Activated CD4-positive, alpha-beta T cell treated with anti-CD3 and anti-CD28 coated beads, Interleukin-2, amount 10 ng/mL, durations not matched to agents 7 days and 5 days (primary cell): ENCODE data around the gene CARHSP1. TPM values are rescaled to one million over a fixed set of nuclear protein-coding genes. Genes with fewer than 3 reads are reported as not detected.
"Not testable (repeated sequence)": the region's sequence is repeated elsewhere in the genome, so short reads cannot be mapped to it uniquely, and the experiment has no call there.

Experiments
- CTCF ChIA-PET: fragments of 350-600 bp; sonication (Branson Sonifier 250); formaldehyde crosslinking; loops from one replicate; lab custom pipeline; 2021; ENCODE audit warnings: antibody characterized with exemption; lab: Charles Lee
- POLR2A ChIA-PET: fragments of 350-600 bp; sonication (Branson Sonifier 250); formaldehyde crosslinking; loops from one replicate; lab custom pipeline; 2021; ENCODE audit warnings: antibody characterized with exemption; lab: Charles Lee
- DNase-seq: peaks from one replicate; pipeline ENCODE4 v3.0.0-alpha.2; 2020
- H3K27ac Mint-ChIP-seq: one replicate; pipeline ENCODE4 v1.8.0; 2021; ENCODE audit warnings: mild to moderate bottlenecking, moderate library complexity, mixed read lengths
- H3K27me3 Mint-ChIP-seq: one replicate; pipeline ENCODE4 v1.8.0; 2021; ENCODE audit warnings: mixed read lengths
- H3K36me3 Mint-ChIP-seq: one replicate; pipeline ENCODE4 v1.8.0; 2021; ENCODE audit warnings: low read depth, mixed read lengths
- H3K4me1 Mint-ChIP-seq: one replicate; pipeline ENCODE4 v1.8.0; 2021; ENCODE audit warnings: mixed read lengths
- H3K4me3 Mint-ChIP-seq: one replicate; pipeline ENCODE4 v1.8.0; 2021; ENCODE audit warnings: mild to moderate bottlenecking, moderate library complexity, mixed read lengths
- H3K9me3 Mint-ChIP-seq: one replicate; pipeline ENCODE4 v1.8.0; 2021; ENCODE audit warnings: mixed read lengths
- total RNA-seq, 2 experiments: library from RNA; stranded (reverse); gene quantifications; one replicate each; pipeline ENCODE4 v1.2.3, GENCODE V29; 2021

CARHSP1 gene
- total RNA-seq, 2 experiments from 2014 or later, result 172 to 189 TPM

DNA sequence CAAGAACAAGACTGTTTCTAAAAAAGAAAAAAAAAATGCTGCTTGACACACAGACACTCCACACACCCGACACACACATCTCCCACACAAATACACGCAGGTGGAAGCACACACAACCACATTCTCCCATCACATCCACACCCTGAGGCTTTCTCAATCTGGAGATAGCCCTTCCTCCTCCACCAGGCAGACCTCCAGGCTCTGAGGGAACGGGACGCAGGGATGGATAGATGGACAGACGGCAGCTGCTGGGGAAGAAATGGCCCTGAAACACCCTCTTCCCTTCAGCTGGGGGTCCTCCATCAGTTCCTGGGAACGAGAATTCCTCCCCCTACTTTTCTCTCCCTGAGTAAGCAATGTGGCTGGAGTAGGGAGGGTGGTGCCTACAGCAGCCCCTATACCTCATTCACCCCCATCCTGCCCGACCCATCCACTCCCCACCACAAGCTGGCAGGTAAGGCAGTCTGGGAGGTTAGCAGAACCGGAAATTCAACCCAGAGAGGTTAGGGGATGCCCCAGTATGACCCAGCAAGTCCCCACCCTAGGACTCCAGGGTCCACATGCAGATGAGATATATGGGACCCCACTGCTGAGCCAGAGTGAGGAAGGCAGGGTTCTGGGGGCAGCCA lies 9.2 kb upstream of the CARHSP1 start:
- ChIA-PET CTCF (interaction anchor here (0.6 to 3.6 kb wide), 5 partner anchors 9 to 87 kb away, joined by 3 to 17 read pairs (median 4); partner anchors contain the start of gene CARHSP1), POLR2A (no interaction called here)
- no peak for DNase-seq
- Mint-ChIP-seq H3K4me1 (peaks cover 21% of the 10 kb centered on the region), H3K27ac (no peak overlapping the region), H3K4me3 (no peak overlapping the region), H3K9me3 (no peaks in the 10 kb centered on the region), H3K36me3 (no peaks in the 10 kb centered on the region), H3K27me3 (no peaks in the 10 kb centered on the region)

DNA sequence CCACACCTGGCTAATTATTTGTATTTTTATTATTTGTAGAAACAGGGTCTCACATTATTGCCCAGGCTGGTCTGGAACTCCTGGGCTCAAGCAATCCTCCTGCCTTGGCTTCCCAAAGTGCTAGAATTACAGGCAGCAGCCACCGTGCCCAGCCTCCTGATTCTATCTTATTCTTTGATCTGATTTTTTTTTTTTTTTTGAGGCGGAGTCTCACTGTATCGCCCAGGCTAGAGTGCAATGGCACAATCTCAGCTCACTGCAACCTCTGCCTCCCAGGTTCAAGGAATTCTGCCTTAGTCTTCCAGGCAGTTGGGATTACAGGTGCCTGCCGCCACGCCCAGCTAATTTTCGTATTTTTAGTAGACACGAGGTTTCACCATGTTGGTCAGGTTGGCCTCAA lies 6.5 kb upstream of the CARHSP1 start:
- H3K4me3 Mint-ChIP-seq, POLR2A ChIA-PET, H3K9me3 Mint-ChIP-seq, H3K27me3 Mint-ChIP-seq, DNase-seq, H3K36me3 Mint-ChIP-seq: not testable (repeated sequence)
- CTCF ChIA-PET, result interaction anchor here (1.3 to 1.4 kb wide), 2 partner anchors 20 to 308 kb away, joined by 3 to 4 read pairs; no protein-coding TSS in a partner anchor
- peaks cover 29% of the 10 kb centered on the region for H3K4me1 Mint-ChIP-seq
- peak overlapping the region; percentile 31 for H3K27ac Mint-ChIP-seq

DNA sequence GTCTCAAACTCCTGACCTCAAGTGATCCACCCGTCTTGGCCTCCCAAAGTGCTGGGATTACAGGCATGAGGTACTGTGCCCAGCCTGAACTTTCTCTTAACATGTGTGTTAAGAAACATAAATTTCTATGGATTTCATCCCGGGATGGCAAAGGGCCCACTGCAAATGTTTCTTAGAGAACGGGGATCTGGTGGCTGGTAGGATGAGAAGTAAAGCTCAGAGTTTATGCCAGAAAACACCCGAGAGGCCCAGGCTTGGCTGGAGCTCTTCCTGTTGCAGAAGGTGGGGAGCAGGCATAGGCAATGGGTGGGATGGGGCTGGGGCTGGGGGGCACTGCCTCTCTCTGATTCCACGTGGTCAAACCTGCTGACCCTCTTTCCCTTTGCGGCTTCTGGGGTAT lies 5.6 kb upstream of the CARHSP1 start:
- peaks cover 32% of the 10 kb centered on the region for H3K4me1 Mint-ChIP-seq
- ChIA-PET CTCF (interaction anchor here (0.6 to 1.4 kb wide), 5 partner anchors 14 to 268 kb away, joined by 3 to 4 read pairs (median 3); no protein-coding TSS in a partner anchor), POLR2A (no interaction called here)
- H3K9me3 Mint-ChIP-seq, result no peaks in the 10 kb centered on the region
- no peaks in the 10 kb centered on the region for H3K27me3 Mint-ChIP-seq
- H3K4me3 Mint-ChIP-seq, result no peak overlapping the region
- H3K27ac Mint-ChIP-seq, result peak overlapping the region; percentile 76
- DNase-seq, result no peak
- no peaks in the 10 kb centered on the region for H3K36me3 Mint-ChIP-seq

DNA sequence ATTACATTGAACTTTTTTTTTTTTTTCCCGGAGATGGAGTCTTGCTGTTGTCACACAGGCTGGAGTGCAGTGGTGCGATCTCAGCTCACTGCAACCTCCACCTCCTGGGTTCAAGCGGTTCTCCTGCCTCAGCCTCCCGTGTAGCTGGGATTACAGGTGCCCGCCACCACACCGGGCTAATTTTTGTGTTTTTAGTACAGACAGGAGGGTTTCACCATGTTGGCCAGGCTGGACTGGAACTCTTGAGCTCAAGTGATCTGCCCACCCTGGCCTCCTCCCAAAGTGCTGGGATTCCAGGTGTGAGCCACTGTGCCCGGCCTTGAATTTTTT lies 5.0 kb upstream of the CARHSP1 start:
- not testable (repeated sequence) for H3K36me3 Mint-ChIP-seq
- CTCF ChIA-PET, result interaction anchor here (0.6 to 1.4 kb wide), 5 partner anchors 12 to 269 kb away, joined by 3 to 4 read pairs (median 3); no protein-coding TSS in a partner anchor

DNA sequence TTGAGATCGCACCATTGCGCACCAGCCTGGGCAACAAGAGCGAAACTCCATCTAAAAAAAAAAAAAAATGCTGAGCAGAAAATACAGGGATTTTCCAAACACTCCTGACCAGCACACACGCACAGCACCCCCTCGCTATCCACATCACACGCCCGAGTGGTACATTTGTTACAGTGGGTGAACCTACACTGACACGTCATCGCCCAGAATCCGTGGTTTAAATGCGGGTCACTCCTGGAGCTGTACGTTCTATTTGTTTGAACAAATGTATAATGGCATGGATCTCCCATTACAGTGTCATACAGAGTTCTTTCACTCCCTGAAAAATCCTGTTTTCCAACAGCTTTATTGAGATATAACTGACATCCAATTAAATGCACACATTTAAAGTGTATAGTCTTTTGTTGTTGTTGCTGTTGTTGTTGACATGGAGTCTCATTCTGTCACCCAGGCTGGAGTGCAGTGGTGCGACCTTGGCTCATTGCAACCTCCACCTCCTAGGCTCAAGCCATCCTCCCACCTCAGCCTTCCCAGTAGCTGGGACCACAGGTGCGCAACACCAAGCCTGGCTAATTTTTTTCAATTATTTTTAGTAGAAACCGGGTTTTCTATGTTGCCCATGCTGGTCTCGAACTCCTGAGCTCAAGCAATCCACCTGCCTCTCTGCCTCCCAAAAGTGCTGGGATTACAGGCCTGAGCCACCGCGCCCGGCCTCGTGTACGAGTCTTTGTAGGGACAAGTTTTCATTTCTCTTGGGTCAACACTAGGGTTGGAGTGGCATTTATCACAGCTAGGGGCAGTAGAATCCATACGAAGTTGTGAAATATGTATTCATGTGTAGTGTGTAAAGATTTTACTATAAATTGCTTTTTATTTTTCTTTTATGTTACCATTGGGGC lies 4.4 kb upstream of the CARHSP1 start:
- ChIA-PET POLR2A (no interaction called here), CTCF (interaction anchor here (0.6 to 1.4 kb wide), 9 partner anchors 12 to 306 kb away, joined by 3 to 4 read pairs (median 3); no protein-coding TSS in a partner anchor)
- Mint-ChIP-seq H3K36me3 (no peaks in the 10 kb centered on the region), H3K27ac (no peak overlapping the region), H3K27me3 (no peaks in the 10 kb centered on the region), H3K4me1 (peaks cover 30% of the 10 kb centered on the region), H3K9me3 (no peaks in the 10 kb centered on the region), H3K4me3 (no peak overlapping the region)
- DNase-seq, result no peak

More for the DNA sequence above, 5.0 kb upstream of the CARHSP1 start:
- POLR2A ChIA-PET, H3K9me3 Mint-ChIP-seq, H3K27me3 Mint-ChIP-seq, H3K27ac Mint-ChIP-seq, DNase-seq, H3K4me3 Mint-ChIP-seq: not testable (repeated sequence)
- peaks cover 36% of the 10 kb centered on the region for H3K4me1 Mint-ChIP-seq

DNA sequence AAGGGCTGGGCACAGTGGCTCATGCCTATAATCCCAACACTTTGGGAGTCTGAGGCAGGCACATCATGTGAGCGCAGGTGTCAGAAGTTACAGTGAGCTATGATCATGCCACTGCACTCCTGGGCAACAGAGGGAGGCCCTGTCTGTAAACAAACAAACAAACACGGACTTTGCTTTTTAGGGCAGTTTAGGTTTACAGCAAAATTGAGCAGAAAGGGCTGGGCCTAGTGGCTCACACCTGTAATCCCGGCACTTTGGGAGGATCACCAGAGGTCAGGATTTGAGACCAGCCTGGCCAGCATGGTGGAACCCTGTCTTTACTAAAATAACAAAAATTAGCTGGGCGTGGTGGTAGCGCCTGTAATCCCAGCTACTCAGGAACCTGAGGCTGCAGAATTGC lies 3.3 kb upstream of the CARHSP1 start:
- H3K36me3 Mint-ChIP-seq, result peaks cover 11% of the 10 kb centered on the region

DNA sequence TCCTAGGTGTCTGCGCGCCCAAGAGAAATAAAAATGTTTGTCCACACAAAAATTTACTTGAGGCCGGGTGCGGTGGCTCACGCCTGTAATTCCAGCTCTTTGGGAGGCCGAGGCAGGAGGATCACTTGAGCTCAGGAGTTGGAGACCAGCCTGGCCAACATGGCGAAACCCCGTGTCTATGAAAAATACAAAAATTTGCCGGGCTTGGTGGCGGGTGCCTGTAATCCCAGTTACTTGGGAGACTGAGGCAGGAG lies 1.1 kb upstream of the CARHSP1 start:
- Mint-ChIP-seq H3K36me3 (peaks cover 19% of the 10 kb centered on the region), H3K4me1 (peaks cover 46% of the 10 kb centered on the region), H3K27ac (peak overlapping the region; percentile 97), H3K4me3 (peak overlapping the region; percentile 88)
- POLR2A ChIA-PET, H3K27me3 Mint-ChIP-seq, H3K9me3 Mint-ChIP-seq, DNase-seq: not testable (repeated sequence)
- CTCF ChIA-PET, result interaction anchor here (1.5 to 2.4 kb wide), 2 partner anchors 10 to 243 kb away, joined by 9 to 13 read pairs; no protein-coding TSS in a partner anchor

More for the DNA sequence above, 3.3 kb upstream of the CARHSP1 start:
- DNase-seq, result no peak
- Mint-ChIP-seq H3K9me3 (no peaks in the 10 kb centered on the region), H3K4me3 (no peak overlapping the region), H3K27ac (no peak overlapping the region), H3K27me3 (no peaks in the 10 kb centered on the region), H3K4me1 (peaks cover 29% of the 10 kb centered on the region)
- CTCF ChIA-PET, result interaction anchor here (0.9 to 1.3 kb wide), 4 partner anchors 29 to 305 kb away, joined by 3 to 4 read pairs (median 3); no protein-coding TSS in a partner anchor
- POLR2A ChIA-PET, result no interaction called here

DNA sequence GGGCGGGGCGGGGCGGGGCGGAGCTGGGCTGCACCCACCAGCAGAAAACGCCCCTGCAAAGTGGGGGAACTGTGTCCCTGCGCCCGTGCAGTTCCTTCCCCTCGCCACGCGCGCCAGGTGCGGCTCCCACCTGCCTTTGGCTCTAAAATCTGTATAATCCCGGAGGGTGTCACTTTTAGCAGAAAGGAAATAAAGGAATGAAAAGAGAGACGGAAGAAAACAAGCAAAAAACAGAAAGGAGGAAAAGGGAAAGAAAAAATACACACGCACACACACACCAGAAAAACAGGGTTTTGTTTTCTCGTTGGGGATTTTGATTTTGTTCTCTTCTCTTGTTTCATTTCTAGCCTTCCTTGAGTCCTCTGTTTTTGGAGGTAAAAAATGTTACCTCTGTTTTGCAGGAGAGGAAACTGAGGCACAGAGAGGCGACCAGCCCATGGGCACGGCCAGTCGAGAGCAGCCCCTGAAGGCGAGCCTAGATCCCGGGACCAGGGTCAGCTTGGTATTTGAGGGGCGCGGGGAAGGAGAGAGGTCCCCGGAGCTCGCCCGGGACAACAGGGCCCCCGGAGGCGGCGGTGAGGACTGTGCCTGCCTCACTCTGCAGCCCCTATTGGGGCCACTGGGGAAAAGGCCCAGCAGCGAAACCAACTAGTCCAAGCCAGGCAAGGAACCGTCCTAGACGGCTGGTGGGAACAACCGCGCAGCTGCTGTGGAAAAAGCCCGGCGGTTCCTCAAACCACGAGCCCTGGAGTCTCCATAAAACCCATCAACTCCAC lies 594 bp upstream of the CARHSP1 start:
- Mint-ChIP-seq H3K27ac (peak overlapping the region; percentile 97), H3K27me3 (no peaks in the 10 kb centered on the region), H3K4me1 (peaks cover 46% of the 10 kb centered on the region), H3K36me3 (peaks cover 20% of the 10 kb centered on the region), H3K9me3 (no peaks in the 10 kb centered on the region), H3K4me3 (peak overlapping the region; percentile 88)
- ChIA-PET POLR2A (interaction anchor here (0.6 to 0.9 kb wide), 3 partner anchors 12 to 73 kb away, joined by 3 to 5 read pairs (median 3); no protein-coding TSS in a partner anchor), CTCF (interaction anchor here (0.6 to 2.4 kb wide), 13 partner anchors 9 to 243 kb away, joined by 3 to 13 read pairs (median 4); partner anchors contain the start of genes PMM2 and TMEM186)
- DNase-seq, result no peak

DNA sequence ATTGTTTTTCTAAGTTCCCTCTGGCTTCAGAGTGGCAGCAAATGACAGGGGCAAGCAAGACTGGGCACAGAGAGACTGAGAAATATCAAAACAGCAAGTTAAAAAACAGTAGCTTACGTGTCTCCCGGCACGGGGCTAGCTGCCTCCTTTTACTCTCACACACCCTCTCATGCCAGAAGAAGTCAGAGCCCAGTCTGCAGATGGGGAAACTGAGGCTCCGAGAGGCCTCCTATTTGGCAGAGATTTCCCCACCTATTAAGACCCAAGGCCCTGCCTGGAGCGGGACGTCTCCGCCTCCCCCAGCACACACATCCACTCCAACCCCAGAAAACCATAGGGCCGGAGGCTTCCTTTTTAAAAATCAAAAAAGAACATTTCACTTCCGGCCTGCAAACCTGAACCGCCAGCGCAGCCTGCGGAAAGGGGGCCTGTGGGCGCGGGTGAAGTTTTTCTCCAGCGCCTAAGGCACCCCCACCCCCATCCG lies 832 bp downstream of the CARHSP1 start:
- DNase-seq, result peak; percentile 81

DNA sequence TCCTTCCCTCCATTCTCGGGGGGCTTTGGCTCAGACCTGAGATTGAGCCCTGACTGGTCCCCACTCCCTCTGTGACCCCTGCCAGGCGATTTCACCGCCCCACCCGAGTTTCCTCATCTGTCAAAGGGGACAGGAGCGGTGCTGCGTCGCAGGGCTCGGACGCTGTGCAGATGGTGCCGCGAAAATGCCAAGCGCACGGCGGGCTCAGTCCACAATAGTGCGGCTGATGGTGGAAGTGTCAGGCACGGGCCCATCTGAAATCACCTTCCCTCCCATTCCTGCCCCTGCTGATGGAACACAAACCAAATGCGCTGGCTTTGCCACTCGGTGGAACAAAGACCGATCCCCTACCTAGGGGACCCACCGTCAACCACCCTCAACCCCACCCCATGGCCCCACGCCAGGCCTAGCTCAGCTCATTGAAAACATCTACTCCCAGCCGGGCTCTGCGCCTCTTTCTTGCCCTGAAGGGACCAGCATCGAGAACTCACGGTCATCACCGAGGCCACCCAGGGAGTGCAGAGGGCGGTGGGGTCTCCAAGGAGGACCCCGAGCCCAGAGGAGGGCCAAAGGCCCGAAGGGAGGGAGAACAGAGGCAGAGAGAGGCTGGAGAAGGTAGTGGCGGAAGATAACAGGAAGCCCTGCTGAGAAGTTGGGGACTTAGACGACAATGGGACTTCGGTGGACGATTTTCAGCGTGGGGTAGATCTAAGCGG lies 1.4 kb downstream of the CARHSP1 start:
- Mint-ChIP-seq H3K4me1 (peaks cover 55% of the 10 kb centered on the region), H3K27ac (peak overlapping the region; percentile 94), H3K36me3 (peaks cover 25% of the 10 kb centered on the region), H3K9me3 (no peaks in the 10 kb centered on the region), H3K27me3 (no peaks in the 10 kb centered on the region), H3K4me3 (peak overlapping the region; percentile 88)
- ChIA-PET CTCF (interaction anchor here (2.4 kb wide), 1 partner anchor 13 kb away, joined by 9 read pairs; no protein-coding TSS in a partner anchor), POLR2A (no interaction called here)
- peak; percentile 27 for DNase-seq

More for the DNA sequence above, 832 bp downstream of the CARHSP1 start:
- no peaks in the 10 kb centered on the region for H3K27me3 Mint-ChIP-seq
- ChIA-PET CTCF (interaction anchor here (0.8 to 2.4 kb wide), 7 partner anchors 13 to 240 kb away, joined by 3 to 9 read pairs (median 3); no protein-coding TSS in a partner anchor), POLR2A (no interaction called here)
- H3K4me1 Mint-ChIP-seq, result peaks cover 51% of the 10 kb centered on the region
- peak overlapping the region; percentile 88 for H3K4me3 Mint-ChIP-seq
- H3K27ac Mint-ChIP-seq, result peak overlapping the region; percentile 94
- H3K9me3 Mint-ChIP-seq, result no peaks in the 10 kb centered on the region
- H3K36me3 Mint-ChIP-seq, result peaks cover 25% of the 10 kb centered on the region

DNA sequence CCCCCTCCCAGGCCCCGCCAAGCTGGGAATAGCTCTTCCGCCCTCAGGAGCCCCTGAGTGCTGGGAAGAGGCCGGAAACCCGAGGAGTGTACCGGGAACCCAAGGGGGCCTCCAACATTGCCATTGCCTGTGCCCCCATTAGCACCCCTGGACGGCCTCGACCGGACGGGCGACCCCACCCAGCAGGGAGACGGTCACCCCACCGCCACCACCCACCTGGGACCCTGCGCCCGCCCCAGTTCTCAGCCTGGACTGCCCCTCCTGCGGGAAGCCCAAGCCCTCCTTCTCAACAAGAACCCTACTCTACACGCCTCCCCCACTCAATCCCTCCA lies 2.0 kb downstream of the CARHSP1 start:
- H3K9me3 Mint-ChIP-seq, result no peaks in the 10 kb centered on the region
- POLR2A ChIA-PET, result no interaction called here
- H3K27me3 Mint-ChIP-seq, result no peaks in the 10 kb centered on the region
- peaks cover 59% of the 10 kb centered on the region for H3K4me1 Mint-ChIP-seq
- H3K36me3 Mint-ChIP-seq, result peaks cover 29% of the 10 kb centered on the region
- H3K27ac Mint-ChIP-seq, result peak overlapping the region; percentile 94
- no peak for DNase-seq
- H3K4me3 Mint-ChIP-seq, result peak overlapping the region; percentile 88
- CTCF ChIA-PET, result interaction anchor here (2.4 kb wide), 1 partner anchor 14 kb away, joined by 9 read pairs; no protein-coding TSS in a partner anchor
